Inflammatory macrophage treated with lipopolysaccharide for 1 hour (primary cell): Measurements from ENCODE around the gene RET.
"Not testable (repeated sequence)": the region's sequence is repeated elsewhere in the genome, so short reads cannot be mapped to it uniquely, and the experiment has no call there.

ENCODE experiments used
- DNase-seq, 2 donors: peaks; one replicate each; pipeline ENCODE4 v3.0.0-alpha.2; 2020 to 2022

RET gene

DNA sequence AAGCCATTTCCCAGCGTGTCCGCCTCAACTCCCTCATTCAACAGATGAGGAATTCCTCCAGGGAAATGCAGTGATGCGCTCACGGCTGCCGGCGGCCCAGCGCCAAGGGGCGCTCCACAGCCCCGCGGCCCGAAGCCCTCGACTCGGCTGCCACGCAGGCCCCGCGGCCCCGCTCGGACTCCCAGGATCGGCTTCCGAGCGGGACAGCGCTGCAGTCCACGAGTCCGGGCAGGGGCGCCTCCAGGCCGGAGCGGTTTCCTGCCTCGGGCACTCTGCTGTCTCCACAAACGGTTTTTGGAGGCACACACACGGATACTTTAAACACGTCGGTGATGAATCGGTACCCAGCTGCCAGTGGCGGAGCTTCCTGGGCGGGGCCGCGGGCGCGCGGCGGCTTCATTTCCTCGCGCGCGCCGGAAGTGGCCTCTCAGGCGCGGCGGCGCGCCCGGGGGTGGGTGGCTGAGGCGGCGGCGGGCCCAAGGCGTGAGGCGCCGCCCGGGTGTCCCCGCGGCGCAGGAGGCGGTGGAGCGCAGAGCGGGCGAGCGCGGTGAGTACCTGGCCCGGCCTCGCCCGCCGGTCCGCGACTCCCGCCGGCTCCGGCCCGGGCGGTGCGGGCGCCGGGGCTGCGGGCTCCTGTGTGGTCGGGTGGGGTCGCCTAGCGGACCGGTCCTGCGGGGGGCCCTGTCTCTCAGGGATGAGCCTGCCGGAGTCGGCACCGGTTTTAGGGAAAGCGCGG is 61.3 kb downstream of the RET start, which contains the start of gene CSGALNACT2:
Gene CSGALNACT2, plus strand, starts transcription at position 425 of the 736 bp plus-strand sequence. CDS start 16,705 bp downstream, outside the sequence.
- DNase-seq: peak; percentile 81 to 89

GRCh38 chr10:43138757-43139241 is 61.9 kb downstream of the RET start:
- peak in 1 of 2 donors; percentile 44 for DNase-seq

DNA sequence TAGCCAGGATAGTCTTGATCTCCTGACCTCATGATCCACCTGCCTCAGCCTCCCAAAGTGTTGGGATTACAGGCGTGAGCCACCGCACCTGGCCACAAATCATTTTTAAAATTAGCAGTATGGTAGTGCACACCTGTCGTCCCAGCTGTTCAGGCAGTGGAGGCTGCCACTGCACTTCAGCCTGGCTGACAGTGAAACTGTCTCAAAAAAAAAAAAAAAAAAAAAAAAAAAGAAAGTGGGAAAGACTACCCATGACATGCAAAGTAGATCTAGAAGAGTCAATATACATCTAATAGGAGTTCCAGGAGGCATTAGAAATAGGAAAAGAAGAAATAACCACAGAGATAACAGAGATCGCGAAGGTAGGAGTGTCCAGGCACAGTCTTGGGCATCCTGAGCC is 64.6 kb downstream of the RET start:
- DNase-seq: no peak

- DNase-seq: no peak
Measured at GRCh38 chr10:43145311-43145710, 68.4 kb downstream of the RET start.

DNA sequence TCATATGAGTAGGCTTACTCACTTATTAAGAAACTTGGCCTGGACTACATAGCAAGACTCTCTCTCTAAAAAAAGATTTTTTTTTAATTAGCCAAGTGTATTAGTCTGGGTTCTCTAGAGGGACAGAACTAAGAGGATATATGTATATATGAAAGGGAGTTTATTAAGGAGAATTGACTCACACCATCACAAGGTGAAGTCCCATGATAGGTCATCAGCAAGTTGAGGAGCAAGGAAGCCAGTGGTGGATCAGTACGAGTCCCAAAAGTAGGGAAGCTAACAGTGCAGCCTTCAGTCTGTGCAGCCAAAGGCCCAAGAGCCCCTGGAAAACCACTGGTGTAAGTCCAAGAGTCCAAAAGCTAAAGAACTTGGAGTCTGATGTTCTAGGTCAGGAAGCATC is 69.1 kb downstream of the RET start:
- DNase-seq: not testable (repeated sequence)

- no peak for DNase-seq
Measured at GRCh38 chr10:43151371-43151770, 74.5 kb downstream of the RET start.

GRCh38 chr10:43153901-43154300 is 77.0 kb downstream of the RET start:
- no peak for DNase-seq

DNA sequence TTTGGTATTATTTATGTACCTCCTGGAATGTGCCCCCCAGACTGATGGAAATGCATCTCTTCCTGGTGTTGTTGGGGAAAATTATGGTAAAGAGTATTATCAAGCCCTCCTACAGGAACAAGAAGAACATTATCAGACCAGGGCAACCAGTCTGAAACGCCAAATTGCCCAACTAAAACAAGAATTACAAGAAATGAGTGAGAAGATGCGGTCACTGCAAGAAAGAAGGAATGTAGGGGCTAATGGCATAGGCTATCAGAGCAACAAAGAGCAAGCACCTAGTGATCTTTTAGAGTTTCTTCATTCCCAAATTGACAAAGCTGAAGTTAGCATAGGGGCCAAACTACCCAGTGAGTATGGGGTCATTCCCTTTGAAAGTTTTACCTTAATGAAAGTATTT is 78.4 kb downstream of the RET start:
- DNase-seq: no peak

DNA sequence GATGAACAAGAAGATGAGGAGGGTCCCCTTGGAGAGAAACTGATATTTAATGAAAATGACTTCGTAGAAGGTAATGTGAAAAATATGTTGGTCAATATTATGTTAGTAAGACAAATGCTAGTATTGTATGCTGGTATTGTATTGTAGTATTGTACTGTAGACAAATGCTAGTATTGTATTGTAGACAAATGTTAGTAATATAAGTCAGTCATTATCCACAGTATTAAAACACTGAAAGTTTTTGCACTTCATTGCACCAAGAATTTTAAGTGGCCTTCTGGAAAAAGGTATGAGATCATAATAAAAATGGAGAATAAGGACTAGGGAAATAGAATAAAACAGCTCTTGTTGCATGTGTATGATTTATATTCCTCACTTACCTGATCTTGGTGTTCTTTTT is 78.9 kb downstream of the RET start:
- no peak for DNase-seq

DNA sequence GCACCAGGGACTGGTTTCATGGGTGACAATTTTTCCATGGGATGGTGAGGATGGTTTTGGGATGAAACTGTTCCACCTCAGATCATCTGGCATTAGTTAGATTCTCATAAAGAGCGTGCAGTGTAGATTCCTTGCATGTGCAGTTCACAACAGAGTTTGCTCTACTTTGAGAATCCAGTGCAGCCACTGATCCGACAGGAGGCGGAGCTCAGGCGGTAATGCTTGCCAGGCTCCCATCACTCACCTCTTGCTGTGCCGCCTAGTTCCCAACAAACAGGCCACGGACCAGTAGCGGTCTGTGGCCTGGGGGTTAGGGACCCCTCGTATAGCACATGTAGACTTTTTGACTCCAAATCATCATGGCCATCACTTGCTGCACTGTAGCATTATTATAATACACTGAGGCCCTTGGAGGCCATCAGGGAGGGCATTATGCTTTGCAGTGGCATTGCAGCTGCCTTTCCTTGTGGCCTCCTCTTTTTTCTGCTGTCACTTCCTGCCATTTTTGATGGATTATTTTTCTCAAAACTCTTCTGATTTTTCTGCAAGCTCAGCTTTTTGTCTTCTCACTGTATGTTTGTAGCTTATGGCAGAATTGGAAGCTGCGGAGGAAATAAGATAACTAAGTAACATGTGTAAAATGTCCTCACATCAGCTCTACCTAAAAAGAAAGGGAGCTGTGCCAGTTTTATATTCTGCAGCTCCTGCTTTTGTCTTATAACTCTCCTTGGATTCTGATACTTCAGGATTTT is 79.9 kb downstream of the RET start:
- no peak for DNase-seq

DNA sequence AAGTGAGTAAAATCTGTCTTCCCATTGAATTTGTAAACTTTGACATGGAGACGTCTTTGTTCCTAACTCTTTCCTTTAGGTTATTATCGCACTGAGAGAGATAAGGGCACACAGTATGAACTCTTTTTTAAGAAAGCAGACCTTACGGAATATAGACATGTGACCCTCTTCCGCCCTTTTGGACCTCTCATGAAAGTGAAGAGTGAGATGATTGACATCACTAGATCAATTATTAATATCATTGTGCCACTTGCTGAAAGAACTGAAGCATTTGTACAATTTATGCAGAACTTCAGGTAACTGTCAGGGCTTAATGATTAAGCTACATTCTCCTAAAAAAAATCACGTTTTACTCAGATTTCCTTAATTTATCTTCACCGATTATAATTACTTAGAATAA is 81.8 kb downstream of the RET start:
- DNase-seq: no peak

GRCh38 chr10:43160046-43160920 is 83.4 kb downstream of the RET start:
- DNase-seq: peak; percentile 90 to 92

DNA sequence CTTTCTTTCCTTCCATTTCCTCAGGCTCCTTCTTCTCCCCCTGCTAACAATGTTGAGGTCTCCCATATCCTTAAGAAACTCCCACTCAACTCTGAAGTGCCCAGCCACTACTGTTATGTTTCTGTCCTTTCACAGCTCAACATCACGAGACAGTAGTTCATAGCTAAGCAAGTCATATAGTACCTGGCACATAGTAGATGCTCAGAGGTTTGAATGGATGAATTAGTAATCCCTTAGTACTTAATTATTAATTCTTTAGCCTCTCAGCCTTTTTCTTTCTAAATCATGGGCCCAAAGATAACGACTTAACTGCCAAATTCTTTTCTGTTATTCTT is 84.0 kb downstream of the RET start:
- peak in 1 of 2 donors; percentile 71 for DNase-seq

- no peak for DNase-seq
Measured at GRCh38 chr10:43162604-43163003, 85.7 kb downstream of the RET start.

DNA sequence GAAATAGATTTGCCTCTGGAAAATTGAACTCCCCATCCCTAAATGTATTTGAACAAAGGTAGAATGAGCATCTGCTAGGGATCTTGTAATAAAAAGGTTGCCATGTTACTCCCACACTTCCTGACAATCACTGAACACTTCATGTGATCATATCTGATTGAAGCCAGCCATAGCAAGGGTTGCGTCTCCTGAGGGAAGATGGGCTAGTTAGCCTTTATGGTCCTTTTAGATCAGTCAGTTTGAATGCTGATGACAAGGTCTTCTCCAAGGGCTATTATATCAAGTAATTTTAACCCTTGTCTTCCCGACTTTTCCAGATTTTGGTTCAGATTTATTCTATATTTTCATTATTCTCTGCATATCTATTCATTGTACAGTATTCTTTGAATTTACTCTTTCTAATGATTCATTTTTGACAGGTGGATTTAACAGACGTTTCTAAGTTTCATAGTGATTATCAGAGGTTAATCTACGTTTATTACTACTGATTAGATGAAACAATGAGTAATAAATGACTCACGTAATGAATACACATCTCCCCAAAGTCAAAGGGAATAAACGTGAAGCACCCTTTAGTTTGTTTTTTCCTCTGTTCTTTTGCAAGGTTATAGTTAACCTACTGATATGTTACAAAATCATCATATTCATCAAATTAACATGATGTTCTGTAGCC is 89.5 kb downstream of the RET start:
- DNase-seq: no peak

DNA sequence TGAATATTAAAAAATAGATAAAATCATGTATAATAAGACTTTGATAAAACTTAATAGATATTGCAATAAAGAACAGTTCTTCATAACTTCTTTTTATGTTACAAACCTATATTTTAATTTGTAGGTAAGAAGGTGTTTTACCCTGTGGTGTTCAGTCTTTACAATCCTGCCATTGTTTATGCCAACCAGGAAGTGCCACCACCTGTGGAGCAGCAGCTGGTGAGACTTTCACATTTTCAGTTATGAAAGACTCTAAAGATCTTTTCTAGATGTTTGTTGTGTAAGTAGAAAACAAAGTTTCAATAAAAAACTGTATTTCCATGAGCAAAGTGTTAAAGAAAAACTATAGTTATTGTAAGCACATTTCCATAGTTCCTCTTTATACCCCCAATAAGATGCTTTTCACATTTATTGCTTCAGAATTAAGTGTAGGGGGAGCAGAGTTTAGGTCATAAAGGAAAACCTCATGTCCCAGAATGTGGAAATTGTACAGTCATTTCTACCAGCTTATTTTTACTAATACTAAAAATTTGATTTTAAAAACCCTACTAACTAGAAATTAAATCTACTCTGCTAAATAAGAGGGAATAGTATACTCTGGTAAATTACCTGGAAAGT is 90.1 kb downstream of the RET start:
- DNase-seq: peak; percentile 65 to 81

- peak; percentile 58 to 62 for DNase-seq
Measured at GRCh38 chr10:43167498-43167889, 90.6 kb downstream of the RET start.

DNA sequence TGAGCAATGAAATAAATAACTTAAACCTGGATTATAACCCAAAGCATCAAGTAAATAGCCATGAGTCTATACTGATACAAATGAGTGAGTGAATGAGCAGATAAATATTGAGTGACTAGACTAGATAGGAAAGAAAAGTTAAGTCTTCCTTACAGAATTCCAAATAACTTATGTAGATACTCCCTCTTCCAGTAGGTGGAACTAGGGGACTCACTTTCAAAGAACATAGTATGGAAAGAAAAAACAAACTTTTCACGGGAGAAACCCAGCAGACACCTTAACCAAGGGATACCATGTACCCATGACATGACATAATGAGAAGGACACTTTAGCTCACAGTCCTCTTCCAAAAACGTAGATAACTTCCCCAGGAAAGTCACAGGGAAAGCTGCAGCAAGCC is 93.6 kb downstream of the RET start:
- DNase-seq: no peak

- no peak for DNase-seq
Measured at GRCh38 chr10:43172645-43173044, 95.8 kb downstream of the RET start.

DNA sequence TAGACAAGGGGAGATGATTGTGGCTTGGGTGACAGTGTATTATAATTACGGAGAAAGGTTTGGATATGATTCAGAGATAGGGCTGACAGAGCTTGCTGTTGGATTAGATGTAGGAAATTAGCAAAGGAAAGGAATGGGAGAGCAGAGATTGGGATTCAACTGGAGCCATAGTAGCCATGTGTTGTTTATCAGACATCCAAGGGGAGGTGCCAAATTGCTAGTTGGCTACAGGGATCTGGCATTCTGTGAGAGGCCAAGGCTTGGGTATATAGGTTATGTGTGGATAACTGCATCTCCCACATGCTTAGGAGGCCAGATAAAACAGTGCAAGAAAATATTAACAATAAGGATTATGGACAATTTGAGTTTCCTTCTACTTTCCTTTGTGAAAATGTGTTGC is 96.3 kb downstream of the RET start:
- DNase-seq: no peak

GRCh38 chr10:43174969-43175368 is 98.1 kb downstream of the RET start:
- DNase-seq: no peak

DNA sequence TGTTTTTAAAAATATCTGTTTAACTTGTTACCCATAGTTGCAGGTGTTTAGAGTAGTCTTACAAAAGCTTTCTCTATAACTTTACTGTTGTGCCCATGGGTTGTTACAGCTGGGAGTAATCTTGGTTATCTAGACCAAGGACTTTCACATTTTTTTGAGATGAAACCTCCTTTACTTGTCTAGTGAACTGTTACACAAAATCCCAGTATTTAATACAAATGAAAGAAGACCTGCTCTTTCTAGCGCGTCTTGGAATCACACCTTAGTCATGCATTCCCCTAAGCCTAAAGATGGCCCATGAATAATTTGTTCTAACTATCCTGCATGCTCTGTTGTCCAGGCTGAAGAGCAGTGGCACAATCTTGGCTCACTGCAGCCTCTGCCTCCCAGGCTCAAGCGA is 99.4 kb downstream of the RET start:
- DNase-seq: no peak
